Mesenteric fat pad (tissue), 1 donor: ENCODE results near the gene LRRC3C. TPM values are rescaled to one million over a fixed set of nuclear protein-coding genes. Genes with fewer than 3 reads are reported as not detected.
"Not testable (repeated sequence)": the region's sequence is repeated elsewhere in the genome, so short reads cannot be mapped to it uniquely, and the experiment has no call there.

Experiments used
- DNase-seq: peaks from one replicate; pipeline ENCODE4 v3.0.0-alpha.2; 2020; ENCODE audit warnings: low spot score
- long read RNA-seq: library from polyadenylated mRNA; unstranded; transcript quantifications from one replicate; pipeline ENCODE4 v2.0.0, GENCODE V29; 2020
- total RNA-seq: library from RNA; stranded (reverse); fragmentation: NEBNext Ultra II Directional; extraction: Animal tissue kit (Norgen Biotek cat#: 25700); gene quantifications from one replicate; pipeline ENCODE4 v1.2.1, GENCODE V29; 2021
- donor health status: DM: yes; HTN: yes; CAD: no.

The LRRC3C gene, protein sequence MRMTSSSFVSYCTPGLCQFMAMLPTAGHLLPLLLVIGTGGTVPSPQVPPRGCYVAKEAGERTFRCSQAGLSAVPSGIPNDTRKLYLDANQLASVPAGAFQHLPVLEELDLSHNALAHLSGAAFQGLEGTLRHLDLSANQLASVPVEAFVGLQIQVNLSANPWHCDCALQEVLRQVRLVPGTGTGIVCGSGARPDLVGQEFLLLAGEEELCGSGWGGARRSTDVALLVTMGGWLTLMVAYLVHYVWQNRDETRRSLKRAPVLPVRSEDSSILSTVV
- total RNA-seq, result not detected
- long read RNA-seq, result 0 reads

DNA sequence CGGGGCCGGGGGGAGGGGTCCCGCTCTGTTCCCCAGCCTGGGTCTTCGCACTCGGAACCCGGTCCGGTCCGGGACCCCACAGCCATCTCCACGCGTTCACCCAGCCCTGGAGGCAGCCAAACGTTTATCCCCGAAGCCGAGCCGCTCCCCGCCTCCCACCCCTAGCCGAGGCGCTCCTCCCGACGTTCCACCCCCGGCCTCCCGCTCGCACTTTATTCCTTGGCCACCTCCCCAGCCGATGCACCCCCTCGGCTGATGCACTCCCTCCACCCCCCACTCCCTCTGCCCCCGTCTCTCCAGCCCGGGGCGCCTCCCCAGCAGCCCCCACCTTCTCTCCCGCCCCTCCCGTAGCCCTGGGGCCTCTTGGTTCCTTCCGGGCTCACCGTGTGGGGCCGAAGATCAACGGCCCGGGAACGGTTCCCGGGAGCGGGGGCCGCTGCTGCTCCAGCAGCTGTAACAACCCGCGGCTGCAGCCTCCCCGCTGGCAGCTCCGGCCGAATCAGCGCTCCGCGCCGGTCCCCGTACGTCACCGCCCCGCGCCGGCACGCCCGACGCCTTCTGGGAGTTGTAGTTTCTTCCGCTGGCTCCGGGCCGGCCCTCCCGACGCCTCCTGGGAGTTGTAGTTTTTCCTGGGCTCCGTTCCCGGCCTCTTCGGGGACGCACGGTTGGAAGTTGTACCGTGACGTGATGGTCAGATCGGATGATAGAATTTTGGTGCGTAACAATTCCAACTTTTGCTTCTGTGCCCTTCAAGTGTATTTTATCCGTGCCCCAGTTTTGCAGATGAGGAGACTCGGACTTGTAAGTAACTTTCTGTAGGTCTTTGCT is at the start of gene LRRC3C, which contains the start of gene ORMDL3:
Gene LRRC3C (plus strand): TSS at position 632 of the 828 bp plus-strand sequence. CDS start 13,792 bp downstream, outside the sequence.
Gene ORMDL3 (minus strand): TSS at position 501 of the 828 bp plus-strand sequence. CDS start 3,398 bp downstream, outside the sequence.
- DNase-seq, result peak; percentile 99

DNA sequence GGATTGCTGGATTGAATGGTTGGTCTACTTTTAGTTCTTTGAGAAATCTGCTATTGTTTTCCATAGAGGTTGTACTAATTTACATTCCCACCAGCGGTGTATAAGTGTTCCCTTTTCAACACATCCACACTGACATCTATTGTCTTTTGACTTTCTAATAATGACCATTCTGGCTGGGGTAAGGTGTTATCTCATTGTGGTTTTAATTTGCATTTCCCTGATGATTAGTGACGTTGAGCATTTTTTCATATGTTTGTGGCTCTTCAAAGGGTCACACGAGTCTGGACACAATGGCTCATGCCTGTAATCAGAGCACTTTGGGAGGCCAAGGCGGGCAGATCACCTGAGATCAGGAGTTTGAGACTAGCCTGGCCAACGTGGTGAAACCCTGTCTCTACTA is 41.4 kb upstream of the LRRC3C start:
- not testable (repeated sequence) for DNase-seq

DNA sequence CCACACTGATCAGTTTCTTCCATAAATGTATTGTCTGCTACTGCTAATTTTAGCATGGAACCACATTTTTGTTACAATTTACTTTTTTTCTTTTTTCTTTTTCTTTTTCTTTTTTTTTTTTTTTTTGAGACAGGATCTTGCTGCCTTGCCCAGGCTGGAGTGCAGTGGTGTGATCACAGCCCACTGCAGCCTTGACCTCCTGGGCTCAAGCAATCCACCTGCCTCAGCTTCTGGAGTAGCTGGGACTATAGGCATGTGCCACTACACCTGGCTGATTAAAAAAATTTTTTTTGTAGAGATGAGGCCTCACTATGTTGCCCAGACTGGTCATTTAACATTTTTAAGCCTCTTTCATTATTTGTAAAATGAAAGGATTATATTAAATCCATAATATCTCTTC is 40.5 kb upstream of the LRRC3C start:
- DNase-seq, result no peak

DNA sequence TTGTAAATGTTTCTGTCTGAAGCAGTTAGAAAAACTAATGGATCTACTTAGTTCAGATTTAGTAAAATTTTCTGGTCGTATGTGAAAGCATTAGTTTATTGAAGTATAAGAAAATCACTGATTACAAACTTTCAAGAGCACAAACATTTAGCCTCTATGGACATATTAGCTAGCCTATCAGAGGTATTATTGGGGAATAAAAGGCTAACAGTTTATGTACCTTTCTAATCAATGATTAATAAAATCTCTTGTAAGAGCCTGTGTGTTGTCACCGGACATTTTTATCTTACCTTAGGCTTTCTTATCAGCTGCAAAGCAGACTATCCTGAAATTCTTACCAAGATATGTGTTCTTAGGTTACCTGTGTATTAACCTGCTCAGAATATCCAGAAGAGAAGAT is 38.3 kb upstream of the LRRC3C start:
- DNase-seq, result no peak

DNA sequence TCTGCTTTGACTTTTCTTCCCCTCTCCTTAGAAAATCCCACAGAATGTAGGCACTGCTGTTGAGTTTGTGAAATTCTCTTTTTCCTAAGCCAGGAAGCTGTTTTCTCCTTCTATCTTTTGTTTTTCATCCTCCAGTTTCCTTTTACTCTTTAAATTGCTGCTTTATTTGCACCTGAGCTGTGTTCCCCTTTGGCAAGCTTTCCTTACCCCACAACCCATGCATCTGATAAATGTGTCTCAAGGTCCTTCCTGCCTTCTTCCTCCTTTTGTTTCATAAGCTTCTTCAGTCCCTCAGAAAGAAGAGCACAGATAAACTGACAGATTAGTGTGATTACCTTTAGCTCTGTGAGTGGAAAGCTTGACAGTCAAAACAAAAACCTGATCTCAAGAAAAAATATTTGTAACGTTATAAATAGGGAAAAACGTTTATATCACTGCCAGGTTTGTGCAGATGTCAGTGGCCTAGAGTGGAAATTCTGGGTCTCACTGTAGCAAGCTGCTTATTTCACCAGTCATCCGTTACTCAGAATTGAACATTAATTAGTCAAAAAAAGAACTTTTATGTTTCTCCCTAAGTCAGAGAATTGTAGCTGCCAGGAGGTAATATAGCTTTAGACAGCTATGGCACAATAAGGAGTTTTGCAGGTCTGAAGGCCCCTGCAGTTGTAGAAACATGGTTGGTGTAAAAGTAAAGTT is 32.7 kb upstream of the LRRC3C start:
- DNase-seq, result no peak

DNA sequence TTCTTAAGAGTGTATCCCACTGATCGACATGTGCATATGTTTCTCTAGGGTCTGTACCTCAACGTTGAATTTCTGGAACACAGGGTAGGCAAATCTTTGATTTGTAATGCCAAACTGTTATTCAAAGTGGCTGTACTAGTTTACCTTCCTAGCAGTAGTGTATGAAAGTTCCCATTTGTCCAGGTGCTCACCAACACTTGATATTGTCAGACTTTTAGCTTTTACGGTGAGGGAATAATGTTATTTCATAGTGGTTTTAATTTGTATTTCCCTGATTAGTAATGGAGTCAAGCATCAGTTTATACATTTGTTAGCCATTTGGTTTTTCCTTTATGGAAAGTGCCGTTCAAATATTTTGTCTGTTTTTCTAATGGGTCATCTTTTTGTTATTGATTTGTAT is 29.4 kb upstream of the LRRC3C start:
- DNase-seq, result no peak

DNA sequence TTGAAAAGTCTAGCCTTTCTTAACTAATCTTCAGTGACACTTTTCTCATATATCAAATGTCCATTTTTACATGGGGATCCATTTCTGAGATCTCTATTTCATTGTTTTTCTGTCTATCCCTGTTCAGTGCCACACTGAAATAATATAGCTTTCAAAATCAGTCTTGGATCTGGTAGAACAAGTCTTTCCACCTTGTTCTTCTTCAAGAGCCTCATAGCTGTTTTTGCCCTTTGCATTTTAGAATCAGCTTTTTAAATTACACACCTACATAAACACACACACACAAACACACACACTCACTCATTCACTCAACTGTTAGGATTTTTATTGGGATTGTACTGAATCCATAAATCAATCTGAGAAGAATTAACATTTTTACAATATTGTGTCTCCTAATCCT is 28.3 kb upstream of the LRRC3C start:
- DNase-seq, result no peak

DNA sequence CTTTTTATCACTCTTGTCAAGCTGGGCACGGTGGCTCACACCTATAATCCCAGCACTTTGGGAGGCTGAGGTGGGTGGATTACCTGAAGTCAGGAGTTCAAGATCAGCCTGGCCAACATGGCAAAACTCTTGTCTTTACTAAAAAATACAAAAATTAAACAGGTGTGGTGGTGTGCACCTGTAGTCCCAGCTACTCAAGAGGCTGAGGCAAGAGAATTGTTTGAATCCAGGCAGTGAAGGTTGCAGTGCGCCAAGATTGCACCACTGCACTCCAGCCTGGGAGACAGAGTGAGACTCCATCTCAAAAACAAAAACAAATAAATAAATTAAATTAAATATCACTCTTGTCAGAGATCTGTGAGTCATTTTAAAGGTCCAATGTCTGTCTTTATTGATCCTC is 25.5 kb upstream of the LRRC3C start:
- not testable (repeated sequence) for DNase-seq

DNA sequence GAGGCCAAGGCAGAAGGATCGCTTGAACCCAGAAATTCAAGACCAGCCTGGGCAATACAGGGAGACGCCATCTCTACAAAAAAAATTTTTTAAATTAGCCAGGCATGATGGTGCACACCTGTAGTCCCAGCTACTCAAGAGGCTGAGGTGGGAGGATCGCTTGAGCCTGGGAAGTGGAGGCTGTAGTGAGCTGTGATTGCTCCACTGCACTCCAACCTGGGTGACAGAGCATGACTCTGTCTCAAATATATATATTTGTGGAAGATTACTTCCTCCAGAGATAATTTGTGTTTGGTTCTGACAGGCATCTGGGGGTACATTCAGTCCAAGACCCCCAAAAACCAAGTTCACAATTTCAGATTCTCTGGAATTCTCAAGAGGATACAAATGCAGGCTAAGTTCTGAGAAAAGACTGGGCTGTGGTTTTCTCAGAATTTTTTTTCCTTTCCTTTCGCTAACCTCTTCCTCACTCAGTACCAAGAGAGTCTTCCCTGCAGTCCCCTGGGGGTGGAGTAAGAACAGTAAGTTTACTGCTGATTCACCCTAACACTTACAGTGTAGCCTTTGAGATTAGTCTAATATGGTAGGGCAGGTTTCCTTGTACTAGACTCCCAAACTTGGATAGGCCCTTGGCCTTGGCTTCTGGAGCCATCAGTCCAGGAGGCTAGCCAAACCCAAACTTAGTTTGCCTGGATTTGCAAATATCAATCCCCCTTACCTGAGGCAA is 24.2 kb upstream of the LRRC3C start:
- no peak for DNase-seq

DNA sequence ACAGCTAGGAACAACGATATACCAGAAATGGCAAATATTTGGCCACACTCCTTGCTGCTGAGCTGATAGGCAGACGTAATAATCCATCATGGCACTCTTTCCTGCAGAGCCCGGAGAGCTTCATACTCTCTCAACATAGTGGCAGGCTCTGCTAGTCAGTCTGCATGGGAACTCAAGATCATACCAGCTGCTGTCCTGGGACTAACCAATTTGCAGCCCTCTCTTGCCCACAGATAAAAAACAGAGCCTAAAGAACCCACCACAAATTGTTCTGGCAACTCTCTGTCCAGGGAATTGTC is 22.6 kb upstream of the LRRC3C start:
- no peak for DNase-seq

DNA sequence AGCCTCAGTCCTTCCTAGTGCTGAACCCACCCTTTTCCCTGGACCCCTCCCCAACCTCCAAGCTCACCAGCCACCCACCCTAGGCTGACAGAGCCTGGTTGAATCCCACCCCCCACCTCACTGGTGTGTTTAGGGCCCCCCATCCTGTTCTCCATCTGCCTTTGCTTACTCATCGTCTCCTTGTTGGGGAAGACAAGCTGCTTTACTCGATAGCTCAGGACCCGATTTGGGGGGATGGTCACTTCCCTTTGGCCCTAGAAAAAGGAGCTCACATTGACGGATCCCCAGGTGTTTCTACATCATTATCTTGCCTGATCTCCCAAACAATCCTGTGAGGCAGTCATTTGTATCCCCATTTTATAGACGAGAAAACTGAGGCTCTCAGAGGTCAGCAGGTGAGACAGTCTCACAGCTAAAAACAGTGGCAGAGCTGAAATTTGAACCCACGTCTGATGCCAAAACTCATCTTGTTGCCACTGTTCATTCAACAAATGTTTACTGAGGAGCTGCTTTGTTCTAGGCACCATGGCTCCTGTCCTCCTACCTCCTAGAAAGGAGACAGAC is 18.7 kb upstream of the LRRC3C start:
- no peak for DNase-seq

DNA sequence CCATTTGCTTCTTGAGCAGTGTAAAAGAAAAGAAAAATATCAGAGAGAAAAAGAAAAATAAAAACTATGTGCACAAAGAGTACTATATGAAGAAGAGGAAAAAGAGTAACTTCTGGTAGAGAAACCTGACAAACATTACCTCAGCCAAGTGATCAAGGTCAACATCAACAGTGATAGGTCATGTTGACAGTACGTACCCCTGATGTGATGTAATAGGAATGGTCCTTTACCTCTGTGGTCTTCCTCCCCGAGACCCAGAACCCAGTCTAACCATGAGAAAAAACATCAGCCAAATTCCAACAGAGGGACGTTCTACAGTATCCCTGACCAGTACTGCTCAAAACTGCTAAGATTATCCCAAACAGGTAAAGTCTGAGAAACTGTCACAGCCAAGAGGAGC is 13.5 kb upstream of the LRRC3C start:
- DNase-seq, result no peak

DNA sequence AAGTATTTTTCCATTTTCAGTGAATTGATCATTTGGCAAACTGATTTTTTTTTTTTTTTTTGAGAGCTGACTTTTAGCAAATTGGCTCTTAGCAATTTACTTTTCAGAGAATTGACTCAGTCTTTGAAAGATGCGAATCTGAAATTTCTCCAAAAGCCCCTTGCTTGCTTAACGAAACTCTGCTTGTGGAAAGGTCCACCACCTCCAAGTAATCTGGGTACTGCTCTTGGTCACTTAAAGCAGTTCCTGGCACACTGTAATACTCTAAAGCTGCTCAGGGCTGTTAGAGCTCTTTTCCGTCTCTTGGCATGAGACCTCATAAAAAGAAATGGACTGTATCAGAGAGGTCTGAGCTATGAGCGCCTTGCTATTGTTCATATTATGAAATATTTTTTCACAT is 12.0 kb upstream of the LRRC3C start:
- DNase-seq, result no peak

DNA sequence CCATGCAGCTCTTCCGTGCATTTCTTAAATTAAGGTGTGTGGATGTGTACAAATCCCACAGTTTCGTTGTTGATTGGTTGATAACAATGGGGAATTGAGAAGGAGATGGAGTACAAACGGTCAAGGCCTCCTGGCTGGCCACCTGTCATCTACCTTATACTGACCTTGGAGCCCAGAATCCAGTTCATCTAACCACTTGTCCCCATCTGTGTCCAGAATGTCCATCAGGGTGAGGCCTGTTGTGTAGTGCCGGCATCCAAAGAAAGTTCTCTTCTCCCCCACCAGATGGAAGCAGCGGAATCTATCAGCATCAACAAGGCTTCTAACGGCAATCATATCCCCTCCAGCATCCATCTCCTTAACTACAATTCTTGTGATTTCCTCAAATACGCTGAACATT is 10.6 kb upstream of the LRRC3C start:
- DNase-seq, result no peak

DNA sequence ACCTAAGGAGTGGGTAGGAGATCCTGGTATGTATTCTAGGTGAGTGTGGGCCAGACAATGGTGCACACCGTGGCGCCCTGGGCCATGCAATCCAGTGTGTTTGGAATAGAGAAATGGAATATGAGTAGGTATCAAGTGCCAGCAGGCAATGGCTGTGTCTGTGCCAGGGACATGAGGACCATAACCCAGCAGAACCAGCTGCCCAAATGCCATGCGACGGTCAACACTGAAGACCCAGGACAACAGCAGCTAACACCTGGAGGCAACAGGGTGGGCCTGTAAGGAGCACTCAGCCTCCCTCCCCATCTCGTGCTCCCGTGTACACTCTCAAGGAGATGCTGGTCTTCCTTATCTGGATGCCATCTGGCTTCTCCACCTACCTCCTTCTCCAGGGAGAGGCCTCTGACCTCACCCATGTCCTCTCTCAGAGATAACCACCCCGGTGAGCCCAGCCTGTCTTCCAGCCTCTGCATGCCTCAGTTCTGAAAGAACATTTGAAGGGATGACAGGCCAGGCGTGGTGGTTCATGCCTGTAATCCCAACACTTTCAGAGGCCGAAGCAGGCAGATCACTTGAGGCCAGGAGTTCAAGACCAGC is 8.3 kb upstream of the LRRC3C start:
- DNase-seq, result no peak

DNA sequence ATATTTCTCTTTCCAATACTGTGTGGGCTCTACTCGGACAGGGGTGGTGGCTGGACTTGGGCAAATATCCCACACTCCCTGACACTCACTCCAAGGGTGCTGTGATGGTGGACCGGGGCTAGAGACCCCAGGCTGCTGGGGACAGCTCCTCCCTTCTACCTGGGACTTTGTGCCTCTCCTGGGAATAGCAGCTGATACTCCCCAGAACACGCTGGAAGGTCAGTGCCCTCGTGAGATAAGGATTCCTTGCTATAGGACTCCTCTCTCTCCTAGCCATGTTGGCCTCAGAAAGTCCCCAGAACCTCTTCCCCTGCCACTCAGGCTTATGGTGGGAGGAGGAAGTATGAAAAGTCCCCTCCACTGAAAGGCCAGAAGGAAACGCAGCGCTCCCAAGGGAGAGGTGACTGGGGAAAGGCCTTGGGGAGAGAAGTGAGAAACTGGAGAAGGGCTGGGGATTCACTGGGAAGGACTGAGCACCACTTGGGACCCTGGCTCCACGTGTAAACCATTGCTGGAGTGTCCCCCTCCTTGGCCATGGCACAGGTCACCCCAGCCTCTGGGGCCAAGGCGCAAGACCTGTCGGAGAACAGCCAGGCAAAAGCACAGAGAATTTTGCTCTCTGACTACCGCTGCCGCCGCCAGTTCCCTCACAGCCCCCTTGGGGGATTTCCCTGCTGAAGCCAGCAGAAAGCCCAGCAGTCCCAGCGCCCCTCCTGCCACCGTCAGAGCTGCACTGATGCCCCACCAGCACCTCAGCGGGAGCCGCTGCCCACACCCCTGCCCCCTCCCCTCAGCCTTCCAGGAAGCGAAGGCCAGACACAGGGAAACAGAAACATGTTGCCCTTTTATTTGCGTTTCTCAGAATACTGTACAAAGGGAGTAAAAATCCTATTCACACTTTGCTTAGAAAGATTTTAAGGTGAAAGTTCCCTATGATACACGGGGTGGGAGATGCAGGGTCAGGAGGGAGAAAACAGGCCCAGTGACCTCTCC is 7.0 kb upstream of the LRRC3C start:
- DNase-seq, result no peak

DNA sequence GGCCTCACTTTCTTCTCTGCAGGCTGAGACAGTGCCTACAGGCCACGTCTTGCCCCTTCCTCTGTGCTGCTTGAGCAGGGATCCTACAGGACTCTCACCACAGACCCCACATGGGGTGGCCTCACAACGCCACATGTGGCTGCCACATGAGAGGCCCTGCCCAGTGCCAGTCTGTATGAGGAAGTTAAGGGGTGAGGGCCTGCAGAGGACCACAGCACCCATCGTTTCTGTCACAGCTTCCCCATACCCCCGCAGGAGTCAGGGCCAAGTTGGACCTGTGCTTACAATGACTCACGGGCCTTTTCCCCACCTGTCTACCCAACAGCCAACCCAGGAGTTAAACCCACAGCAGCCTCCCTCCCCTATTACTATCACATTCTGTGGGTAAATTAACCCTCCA is 6.2 kb upstream of the LRRC3C start:
- no peak for DNase-seq

DNA sequence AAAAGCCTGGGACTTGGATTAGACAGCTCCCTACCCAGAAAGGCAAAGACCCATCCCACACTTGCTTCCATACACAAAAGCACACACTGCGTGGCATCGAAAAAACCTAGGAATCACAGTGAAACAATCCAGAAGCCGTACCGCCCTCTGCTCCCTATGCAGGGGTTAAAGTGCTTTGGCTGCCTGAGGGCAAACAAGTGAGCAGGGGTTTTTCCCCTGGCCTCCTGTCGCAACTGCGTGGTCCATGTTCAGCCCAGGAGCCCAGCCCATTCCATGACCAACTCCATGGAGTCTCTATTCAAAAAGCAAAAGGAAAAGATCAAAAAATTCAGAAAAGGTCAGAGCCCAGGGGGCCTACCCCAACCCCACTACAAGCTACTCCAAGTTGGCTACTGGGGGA is 5.5 kb upstream of the LRRC3C start:
- no peak for DNase-seq

DNA sequence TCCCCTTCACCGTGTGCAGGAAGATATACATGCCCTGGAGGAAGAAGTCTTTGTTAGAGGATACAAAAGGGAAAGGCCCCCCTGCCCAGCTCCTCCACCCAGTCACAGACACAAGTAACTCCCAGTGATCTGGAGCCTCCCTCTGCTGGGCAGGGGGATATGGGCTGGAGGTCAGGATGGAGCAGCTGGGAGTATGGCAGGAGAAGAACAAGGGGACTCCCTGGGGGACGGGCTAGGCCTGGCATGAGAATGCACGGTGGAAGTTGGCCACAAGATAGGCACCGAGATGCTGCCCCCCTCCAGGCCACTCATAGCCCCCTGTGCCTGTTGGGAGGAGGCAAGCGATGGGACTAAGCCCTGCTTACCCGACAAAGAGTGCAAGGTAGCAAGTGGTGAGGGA is 4.3 kb upstream of the LRRC3C start:
- no peak for DNase-seq
